Thyroid gland (tissue), 4 donors: ENCODE results near the gene RXFP1. TPM values are rescaled to one million over a fixed set of nuclear protein-coding genes. Genes with fewer than 3 reads are reported as not detected.

Experiments
- DNase-seq, 2 donors: peaks; one replicate each; pipeline ENCODE4 v3.0.0-alpha.2; 2019
- H3K27ac ChIP-seq, 3 donors: fragments of 200-600 bp; sonication (generic); 1 replicate in 2 of 3; 2 replicates in 1 of 3; pipeline ENCODE4 v1.5.1; 2016 to 2019; ENCODE audit warnings: mild to moderate bottlenecking in 1 of 3, moderate library complexity in 1 of 3
- H3K27me3 ChIP-seq: fragments of 200-600 bp; sonication (generic); one replicate; pipeline ENCODE4 v1.5.1; 2019
- H3K36me3 ChIP-seq, 2 donors: fragments of 200-600 bp; sonication (generic); one replicate each; pipeline ENCODE4 v1.5.1; 2016 to 2019
- H3K4me1 ChIP-seq, 2 donors: fragments of 200-600 bp; sonication (generic); one replicate each; pipeline ENCODE4 v1.5.1; 2017 to 2019
- H3K4me3 ChIP-seq, 3 donors: fragments of 200-600 bp; sonication (generic); replicated peaks in 1 of 3; 1 replicate in 2 of 3; 2 replicates in 1 of 3; pipeline ENCODE4 v1.5.1; 2016; ENCODE audit warnings: mild to moderate bottlenecking in 1 of 3
- H3K9me3 ChIP-seq: fragments of 200-600 bp; sonication (generic); one replicate; pipeline ENCODE4 v1.5.1; 2017
- CTCF ChIP-seq, 6 experiments: fragments of 200-600 bp in 3 of 6; fragments of 450-650 bp in 3 of 6; sonication (generic) in 3 of 6; IDR thresholded peaks; one replicate each; pipeline ENCODE4 v1.5.1; 2016 to 2019; ENCODE audit warnings: antibody characterized with exemption in 6 of 6, mild to moderate bottlenecking in 2 of 6, inconsistent platforms in 1 of 6, moderate library complexity in 1 of 6
- POLR2A ChIP-seq, 2 donors: fragments of 450-650 bp; IDR thresholded peaks; one replicate each; pipeline ENCODE4 v1.6.1; 2017; ENCODE audit warnings: antibody characterized with exemption in 2 of 2, mild to moderate bottlenecking in 2 of 2, moderate library complexity in 1 of 2
- WGBS, 2 donors: methylation state at CpG; one replicate each; pipeline ENCODE4 v1.1.5; 2017; 5-methylcytosine and 5-hydroxymethylcytosine counted together
- intact Hi-C: fragments of 100-400 bp; cut with DNase I; formaldehyde crosslinking; loops from one replicate; pipeline ENCODE4 v1.15.1; 2023
- total RNA-seq, 4 donors: library from RNA; depleted of rRNA; stranded (reverse); fragments of >200 nt; gene quantifications; one replicate each; pipeline ENCODE4 v1.2.3, GENCODE V29; 2016

The RXFP1 gene
- 1 to 10 TPM in 1 of 4 donors, under 1 TPM in 3; 0.13 to 3.5 (median 0.63) TPM for total RNA-seq

DNA sequence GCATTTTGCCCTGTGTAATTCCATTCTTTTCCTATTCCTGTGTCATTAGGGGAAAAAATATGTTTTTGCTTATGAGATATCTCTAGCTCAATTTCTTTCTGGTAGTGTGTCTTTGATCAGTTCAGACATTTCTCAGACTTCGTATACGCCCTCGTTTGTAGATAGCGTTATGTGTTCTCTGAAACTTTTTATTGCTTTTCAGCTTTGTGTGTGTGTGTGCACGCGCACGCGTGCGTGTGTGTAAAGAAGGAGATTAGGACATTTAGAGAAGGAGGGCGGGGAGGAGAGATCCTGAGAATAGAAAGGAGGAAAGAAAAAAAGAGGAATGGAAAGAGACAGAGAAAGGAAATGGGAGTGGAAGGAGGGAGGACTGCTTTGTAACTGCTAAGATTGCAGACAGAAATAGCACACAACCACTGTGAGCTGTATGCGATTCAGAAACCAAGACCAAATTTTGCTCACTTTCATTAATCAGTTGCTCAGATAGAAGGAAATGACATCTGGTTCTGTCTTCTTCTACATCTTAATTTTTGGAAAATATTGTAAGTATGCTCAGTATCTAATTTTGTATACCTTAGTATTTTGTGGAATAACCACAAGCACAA, at the start of gene RXFP1:
TSS of gene RXFP1 (plus strand) at position 399 of the 605 bp plus-strand sequence. CDS start at position 494, 95 bp downstream.
- no peak for DNase-seq
- 74 to 80% methylated on average over 11 of the region's 11 CpGs for WGBS, 2 donors
- Histone ChIP-seq H3K36me3 (no peaks in the 10 kb centered on the region), H3K27me3 (no peaks in the 10 kb centered on the region), H3K9me3 (no peaks in the 10 kb centered on the region), H3K4me3 (no peak within 1 kb of the TSS), H3K27ac (no peak within 1 kb of the TSS), H3K4me1 (no peaks in the 10 kb centered on the region)
- TF ChIP-seq POLR2A (IDR thresholded peaks at IDR 0.05): no peak
- no peak for TF ChIP-seq CTCF (IDR thresholded peaks at IDR 0.05)
- intact Hi-C loops: no loop called here

DNA sequence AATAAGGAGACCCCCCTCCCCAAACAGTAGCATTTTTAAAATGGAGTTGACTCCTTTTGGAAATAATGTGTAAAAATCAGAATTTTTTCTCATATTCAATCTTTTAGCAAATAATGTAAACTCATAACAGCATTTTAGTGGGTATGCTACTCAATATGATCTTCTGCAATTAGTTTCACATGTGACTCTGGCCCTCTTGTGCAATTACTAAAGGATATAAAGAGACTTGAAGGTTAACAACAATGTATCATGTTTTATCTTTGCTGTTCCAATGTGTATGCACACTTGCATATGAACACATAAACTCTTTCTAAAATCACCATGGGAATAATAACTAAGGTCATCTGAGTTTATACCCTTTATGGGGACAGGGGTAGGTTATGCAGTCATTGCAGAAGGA, 39.9 kb upstream of the RXFP1 start:
- Histone ChIP-seq H3K27ac (no peak overlapping the region), H3K4me1 (no peaks in the 10 kb centered on the region), H3K9me3 (no peaks in the 10 kb centered on the region), H3K36me3 (no peaks in the 10 kb centered on the region), H3K4me3 (no peak overlapping the region), H3K27me3 (no peaks in the 10 kb centered on the region)
- TF ChIP-seq POLR2A (IDR thresholded peaks at IDR 0.05): no peak
- no peak for TF ChIP-seq CTCF (IDR thresholded peaks at IDR 0.05)
- intact Hi-C loops: no loop called here
- no peak for DNase-seq

GRCh38 chr4:158484173-158484885, 37.4 kb upstream of the RXFP1 start:
- TF ChIP-seq POLR2A (IDR thresholded peaks at IDR 0.05) (no peak), CTCF (IDR thresholded peaks at IDR 0.05) (no peak)
- Histone ChIP-seq H3K9me3 (no peaks in the 10 kb centered on the region), H3K4me3 (no peak overlapping the region), H3K4me1 (no peaks in the 10 kb centered on the region), H3K27ac (no peak overlapping the region), H3K27me3 (no peaks in the 10 kb centered on the region), H3K36me3 (no peaks in the 10 kb centered on the region)
- WGBS, 2 donors: 63 to 79% methylated on average over 4 of the region's 4 CpGs
- no peak for DNase-seq
- intact Hi-C loops: no loop called here

- intact Hi-C loops: no loop called here
- TF ChIP-seq POLR2A (IDR thresholded peaks at IDR 0.05): no peak
- TF ChIP-seq CTCF (IDR thresholded peaks at IDR 0.05): no peak
- no peak overlapping the region for H3K27ac ChIP-seq
- no peak for DNase-seq
- no peaks in the 10 kb centered on the region for H3K36me3 ChIP-seq
- no peaks in the 10 kb centered on the region for H3K4me1 ChIP-seq
- H3K9me3 ChIP-seq: no peaks in the 10 kb centered on the region
- no peak overlapping the region for H3K4me3 ChIP-seq
- H3K27me3 ChIP-seq: no peaks in the 10 kb centered on the region
Measured at GRCh38 chr4:158490629-158491028, 31.1 kb upstream of the RXFP1 start.

DNA sequence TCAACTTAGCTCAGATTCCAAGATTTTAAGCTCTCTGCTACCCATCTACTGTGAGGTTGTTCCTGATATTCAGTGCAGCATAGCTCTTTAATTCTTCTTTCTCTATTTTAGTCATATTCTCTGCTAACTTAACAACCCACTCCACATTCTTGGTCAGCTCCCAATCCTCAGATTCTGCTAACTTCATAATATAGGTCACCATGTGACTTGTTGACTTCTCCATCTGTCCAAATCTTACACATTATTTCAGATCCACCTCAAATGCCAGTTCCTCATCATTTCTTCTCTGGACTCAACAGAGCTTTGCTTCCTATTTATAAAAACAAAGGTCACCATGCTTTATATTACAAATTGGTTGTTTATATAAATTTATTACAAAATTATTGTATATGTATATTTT, 29.3 kb upstream of the RXFP1 start:
- TF ChIP-seq CTCF (IDR thresholded peaks at IDR 0.05) (no peak), POLR2A (IDR thresholded peaks at IDR 0.05) (no peak)
- H3K4me3 ChIP-seq: no peak overlapping the region
- no peaks in the 10 kb centered on the region for H3K36me3 ChIP-seq
- H3K9me3 ChIP-seq: no peaks in the 10 kb centered on the region
- no peak overlapping the region for H3K27ac ChIP-seq
- intact Hi-C loops: no loop called here
- no peaks in the 10 kb centered on the region for H3K4me1 ChIP-seq
- H3K27me3 ChIP-seq: no peaks in the 10 kb centered on the region
- no peak for DNase-seq
